Head of caudate nucleus (tissue), 42 donors: ENCODE results near the gene SHISA6.
"Not testable (repeated sequence)": the region's sequence is repeated elsewhere in the genome, so short reads cannot be mapped to it uniquely, and the experiment has no call there.

ENCODE experiments used
- DNase-seq, 42 donors: peaks; one replicate each; pipeline versions ENCODE4 v3.0.0 to v3.0.0-alpha.2; 2020 to 2021; ENCODE audit warnings: mixed read lengths in 7 of 42
- intact Hi-C: fragments of 100-400 bp; cut with DNase I; formaldehyde crosslinking; loops from one replicate; pipeline ENCODE4 v1.15.0; 2022

Gene SHISA6

GRCh38 chr17:11296994-11297393 is 56.0 kb downstream of the SHISA6 start:
- intact Hi-C loops: no loop called here
- DNase-seq: peak in 2 of 42 donors; percentile 11 to 40

- intact Hi-C loops: no loop called here
- peak in 1 of 42 donors; percentile 30 for DNase-seq
Measured at GRCh38 chr17:11298401-11298800, 57.4 kb downstream of the SHISA6 start.

DNA sequence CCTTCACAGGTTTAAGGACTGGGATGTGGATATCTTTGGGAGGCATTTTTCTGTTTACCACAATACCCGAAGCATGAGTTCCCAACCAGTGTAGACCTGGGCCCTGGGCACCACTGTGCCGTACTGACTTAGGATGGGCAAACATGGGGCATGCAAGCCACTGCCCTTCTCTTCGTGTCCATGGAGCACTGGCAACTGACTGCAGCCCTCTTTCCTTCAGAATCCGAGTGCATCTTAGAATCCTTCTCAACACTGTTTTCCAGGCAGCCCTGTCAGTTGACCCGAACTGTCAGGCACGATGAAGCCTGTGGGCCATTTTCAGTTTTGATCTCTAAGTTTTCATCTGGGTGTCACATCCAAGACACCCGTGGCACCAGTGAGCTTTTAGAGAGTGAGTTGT is 59.2 kb downstream of the SHISA6 start:
- intact Hi-C loops: no loop called here
- DNase-seq: no peak

GRCh38 chr17:11300738-11301137 is 59.7 kb downstream of the SHISA6 start:
- intact Hi-C loops: no loop called here
- DNase-seq: peak in 2 of 42 donors; percentile 7 to 28

GRCh38 chr17:11301874-11302273 is 60.9 kb downstream of the SHISA6 start:
- DNase-seq, intact Hi-C loops: not testable (repeated sequence)

DNA sequence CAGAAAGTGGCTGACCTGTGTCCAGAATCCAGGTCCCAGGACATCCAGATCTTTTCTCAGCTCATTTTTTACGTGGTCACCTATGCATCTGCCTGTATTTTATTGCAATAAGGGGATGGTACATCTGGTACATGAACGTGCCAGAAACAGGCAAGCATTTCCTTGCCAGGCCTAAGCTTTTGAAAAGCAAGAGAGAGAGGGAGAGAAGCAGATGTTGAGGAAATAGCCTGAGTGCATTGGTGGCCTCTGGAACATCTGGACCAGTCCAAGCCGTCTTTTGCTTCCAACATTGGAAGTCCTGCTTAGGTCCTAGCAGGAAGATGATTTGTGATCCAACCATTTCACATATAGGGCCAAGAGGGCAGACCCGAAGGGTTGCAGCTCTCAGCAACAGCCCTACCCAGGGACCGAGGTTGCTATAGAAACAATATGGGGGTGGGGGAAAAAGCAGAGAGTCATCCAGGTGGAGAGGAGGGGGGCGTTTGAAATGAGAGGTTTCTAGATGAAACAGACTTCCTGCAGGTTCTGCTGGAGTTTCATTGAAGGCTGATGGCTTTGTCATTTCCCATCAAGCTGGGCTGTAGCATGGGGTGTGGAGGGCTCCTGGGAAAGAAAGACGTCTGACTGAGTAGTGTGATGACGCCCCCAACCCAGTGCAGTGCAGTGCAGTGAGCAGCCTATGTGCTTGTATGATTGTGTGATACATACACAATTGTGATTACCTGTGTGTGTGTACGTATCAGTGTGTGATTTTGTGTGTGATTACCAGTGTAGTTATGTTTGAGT is 61.6 kb downstream of the SHISA6 start:
- DNase-seq: no peak
- intact Hi-C loops: no loop called here

DNA sequence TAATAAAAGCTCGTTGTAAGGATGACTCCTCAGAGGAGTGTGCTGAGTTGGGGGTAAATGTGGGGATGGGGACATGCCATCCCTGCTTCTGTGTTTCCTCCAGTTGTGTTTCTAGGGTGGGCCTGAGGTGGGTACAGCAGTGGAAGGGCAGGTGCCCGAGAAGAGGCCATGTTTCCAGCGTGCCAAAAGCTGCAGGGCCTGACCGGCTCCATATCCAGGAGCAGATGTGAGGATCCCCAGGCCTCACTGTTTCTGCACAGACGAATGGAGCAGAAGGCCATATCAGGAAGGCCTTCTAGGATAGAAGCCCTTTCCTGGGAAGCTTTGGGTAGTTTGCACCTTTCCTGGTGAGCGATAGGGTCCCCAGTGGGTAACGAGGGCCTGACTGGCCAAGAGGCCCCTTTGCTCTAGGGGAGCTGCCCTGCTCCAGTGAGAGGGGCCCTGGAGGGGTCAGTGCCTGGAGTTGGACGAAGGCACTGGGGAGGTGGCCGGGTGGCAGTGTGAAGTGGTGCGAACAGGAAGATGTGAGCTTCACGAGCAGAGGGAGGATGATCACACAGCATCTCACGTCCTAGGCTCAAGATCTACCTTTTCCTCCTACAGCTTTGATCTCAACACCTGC is 62.9 kb downstream of the SHISA6 start:
- DNase-seq: no peak
- intact Hi-C loops: no loop called here

GRCh38 chr17:11304568-11304967 is 63.6 kb downstream of the SHISA6 start:
- intact Hi-C loops: no loop called here
- DNase-seq: no peak

DNA sequence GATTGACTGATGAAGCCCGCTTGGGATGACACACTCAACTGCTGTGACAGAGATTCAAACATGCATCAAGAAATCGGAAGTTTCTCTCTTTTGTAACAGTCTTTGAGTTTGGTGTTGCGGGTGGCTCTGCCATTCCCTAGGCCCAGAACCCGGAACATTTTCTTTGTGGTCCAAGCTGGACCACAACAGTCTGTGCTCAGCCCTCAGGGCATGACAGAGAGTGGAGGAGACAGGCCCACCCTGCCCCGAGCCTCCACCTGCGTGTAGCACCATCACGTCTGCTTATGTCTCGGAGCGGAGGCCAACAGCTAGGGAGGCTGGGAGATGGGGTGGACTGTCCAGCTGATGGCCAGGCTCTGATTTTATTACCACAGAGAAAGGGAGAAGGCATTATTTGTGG is 64.5 kb downstream of the SHISA6 start:
- no peak for DNase-seq
- intact Hi-C loops: no loop called here

DNA sequence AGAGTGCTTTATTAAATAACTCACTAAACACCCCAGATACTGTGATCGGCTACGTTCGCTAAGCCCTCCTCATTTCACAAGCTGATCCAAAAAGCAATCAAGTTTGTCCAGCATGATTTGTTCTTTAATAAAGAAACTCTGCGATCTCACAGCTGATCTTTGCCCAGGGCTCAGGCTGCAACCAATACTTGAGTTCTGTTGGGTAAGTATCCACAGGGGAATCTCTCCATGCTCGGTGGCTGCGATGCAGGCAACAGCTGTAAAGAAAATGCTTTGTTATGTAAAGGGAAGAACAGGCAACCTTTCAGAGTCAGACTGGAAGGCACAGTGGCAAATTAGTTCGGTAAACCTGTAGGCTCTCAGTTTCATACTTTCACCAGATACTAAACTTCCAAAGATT is 67.5 kb downstream of the SHISA6 start:
- intact Hi-C loops: no loop called here

DNA sequence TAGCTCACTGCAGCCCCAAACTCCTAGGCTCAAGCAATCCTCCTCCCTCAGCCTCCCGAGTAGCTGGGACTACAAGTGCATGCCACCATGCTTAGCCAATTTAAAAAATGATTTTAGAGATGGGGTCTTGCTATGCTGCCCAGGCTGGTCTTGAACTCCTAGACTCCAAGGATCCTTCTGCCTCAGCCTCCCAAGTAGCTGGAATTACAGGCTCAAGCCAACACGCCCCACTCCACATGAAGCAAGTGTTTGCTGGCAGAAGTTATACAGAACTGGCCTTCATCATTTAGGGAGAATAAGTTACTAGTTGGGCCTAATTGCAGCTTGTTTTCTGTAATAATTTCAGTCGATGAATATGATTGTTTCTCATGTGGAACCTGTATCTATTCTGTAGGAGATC is 68.0 kb downstream of the SHISA6 start:
- intact Hi-C loops: no loop called here
- DNase-seq: no peak

More for the DNA sequence above, 67.5 kb downstream of the SHISA6 start:
- no peak for DNase-seq

GRCh38 chr17:11309850-11310249 is 68.8 kb downstream of the SHISA6 start:
- DNase-seq: no peak
- intact Hi-C loops: no loop called here

DNA sequence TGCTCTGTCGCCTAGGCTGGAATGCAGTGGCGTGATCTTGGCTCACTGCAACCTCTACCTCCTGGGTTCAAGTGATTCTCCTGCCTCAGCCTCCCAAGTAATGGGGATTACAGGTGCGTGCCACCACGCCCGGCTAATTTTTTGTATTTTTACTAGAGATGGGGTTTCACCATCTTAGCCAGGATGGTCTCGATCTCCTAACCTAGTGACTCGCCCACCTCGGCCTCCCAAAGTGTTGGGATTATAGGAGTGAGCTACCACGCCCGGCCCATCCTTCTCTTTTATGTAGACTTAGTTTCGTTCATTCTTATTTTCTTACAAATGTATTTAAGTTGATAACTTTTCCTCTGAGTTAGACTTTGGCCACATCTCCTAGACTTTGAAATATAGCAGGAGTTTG is 75.4 kb downstream of the SHISA6 start:
- DNase-seq, intact Hi-C loops: not testable (repeated sequence)

GRCh38 chr17:11318207-11318606 is 77.2 kb downstream of the SHISA6 start:
- DNase-seq: peak in 1 of 42 donors; percentile 18
- intact Hi-C loops: no loop called here

- DNase-seq: no peak
- intact Hi-C loops: no loop called here
Measured at GRCh38 chr17:11319894-11320293, 78.9 kb downstream of the SHISA6 start.

GRCh38 chr17:11324021-11324420 is 83.0 kb downstream of the SHISA6 start:
- no peak for DNase-seq
- intact Hi-C loops: no loop called here

DNA sequence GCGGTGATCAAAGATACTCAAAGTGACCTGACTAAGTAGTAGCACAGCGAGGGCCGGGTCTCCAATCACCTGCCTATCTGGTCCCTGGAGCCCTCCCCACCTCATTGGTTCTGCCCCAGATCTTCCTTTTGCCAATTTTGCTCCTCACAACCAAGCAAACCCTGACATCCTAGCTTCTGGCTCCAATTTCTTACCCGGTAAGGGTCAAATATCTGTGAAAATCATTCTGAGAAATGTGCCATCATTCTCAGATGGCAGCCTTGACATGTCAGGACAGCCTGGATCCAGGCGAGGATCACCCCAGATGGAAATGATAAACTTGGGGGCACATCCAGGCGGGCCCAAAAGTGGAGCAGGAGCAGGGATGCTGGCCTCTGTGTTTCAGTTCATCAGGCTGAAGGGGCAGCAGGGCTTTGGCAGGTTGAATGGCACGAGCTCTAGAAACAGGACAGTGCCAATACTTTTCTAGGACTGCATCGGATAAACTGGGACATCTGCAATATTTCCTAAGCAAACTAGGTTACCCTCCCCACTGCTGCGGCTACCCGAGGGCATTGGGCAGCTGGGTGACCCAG is 83.9 kb downstream of the SHISA6 start:
- no peak for DNase-seq
- intact Hi-C loops: no loop called here

DNA sequence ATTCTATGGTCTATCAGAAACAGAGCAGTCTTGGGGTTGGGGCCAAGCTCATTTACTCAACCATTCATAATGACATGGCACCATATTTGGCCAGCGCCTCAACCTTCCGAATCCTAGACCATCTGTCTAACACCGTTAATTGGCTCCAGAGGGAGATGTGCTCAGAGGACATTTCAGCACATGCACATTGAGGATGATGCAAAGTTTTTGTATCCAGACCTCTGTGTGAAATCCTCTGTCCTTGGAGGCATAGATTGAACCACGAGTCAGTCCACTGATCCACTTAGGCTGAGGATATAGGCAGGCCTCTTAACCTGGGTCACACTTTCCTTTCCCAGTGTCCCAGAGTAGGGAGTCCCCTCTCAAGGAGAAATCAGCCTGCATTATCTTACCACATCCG is 85.5 kb downstream of the SHISA6 start:
- intact Hi-C loops: no loop called here

GRCh38 chr17:11328770-11329169 is 87.8 kb downstream of the SHISA6 start:
- intact Hi-C loops: no loop called here

More for the DNA sequence above, 85.5 kb downstream of the SHISA6 start:
- no peak for DNase-seq

DNA sequence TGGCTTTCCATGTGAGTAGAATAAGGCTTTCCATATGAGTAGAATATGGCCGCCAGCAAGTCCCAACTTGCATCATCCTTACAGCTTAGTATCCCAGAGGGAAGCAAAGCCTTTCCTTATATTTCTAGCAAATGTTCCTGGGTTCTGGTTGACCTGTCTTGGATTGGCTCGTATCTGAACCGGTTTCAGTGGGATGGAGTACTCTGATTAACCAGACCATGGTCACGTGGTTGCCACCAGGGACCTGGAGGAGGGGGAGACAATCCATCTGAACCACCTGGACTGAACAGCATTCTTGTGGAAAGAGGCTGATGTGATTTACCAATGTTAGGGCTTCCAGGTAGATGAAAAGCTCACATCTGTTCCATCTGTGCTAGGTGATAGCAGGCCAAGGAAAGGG is 89.0 kb downstream of the SHISA6 start:
- DNase-seq: no peak

More at GRCh38 chr17:11328770-11329169, 87.8 kb downstream of the SHISA6 start:
- DNase-seq: peak in 1 of 42 donors; percentile 14

More for the DNA sequence above, 89.0 kb downstream of the SHISA6 start:
- intact Hi-C loops: no loop called here
